ENCODE measurements around the gene SMDT1. TPM values are rescaled to one million over a fixed set of nuclear protein-coding genes. Genes with fewer than 3 reads are reported as not detected.
"Not testable (repeated sequence)": the region's sequence is repeated elsewhere in the genome, so short reads cannot be mapped to it uniquely, and the experiment has no call there.

The SMDT1 gene
- polyA plus RNA-seq, 3 donors = 41.8 to 182 (median 180) TPM

GRCh38 chr22:42114721-42115120 lies 35.2 kb downstream of the SMDT1 start:
- Mint-ChIP-seq H3K4me1 (peaks cover 1% of the 10 kb centered on the region), H3K27ac (no peak overlapping the region), H3K36me3 (peaks cover 3 to 6% of the 10 kb centered on the region in 2 donors), H3K9me3 (peaks cover 18 to 31% (median 26%) of the 10 kb centered on the region in 7 donors), H3K27me3 (ENCODE audit: low read depth in 3 of 3) (peaks cover 2 to 4% (median 4%) of the 10 kb centered on the region in 3 donors), H3K4me3 (no peak overlapping the region)
- no peak overlapping the region for H3K27ac ChIP-seq (ENCODE audit: low read depth in 1 of 2, low read length in 2 of 2)
- H3K4me2 ChIP-seq (replicated peaks; ENCODE audit: extremely low read depth, low read length, poor library complexity, severe bottlenecking) = no peak overlapping the region
- H3K79me2 ChIP-seq (ENCODE audit: insufficient read depth, low read length) = no peaks in the 10 kb centered on the region
- H3K9ac ChIP-seq (ENCODE audit: insufficient read depth, low read length, poor library complexity, severe bottlenecking) = no peak overlapping the region
- H3K4me1 ChIP-seq (ENCODE audit: control insufficient read depth in 1 of 2, insufficient read depth in 2 of 2, low read length in 2 of 2) = no peaks in the 10 kb centered on the region
- no peaks in the 10 kb centered on the region for H4K20me1 ChIP-seq (ENCODE audit: insufficient read depth, low read length)
- TF ChIP-seq, protein P1, sequence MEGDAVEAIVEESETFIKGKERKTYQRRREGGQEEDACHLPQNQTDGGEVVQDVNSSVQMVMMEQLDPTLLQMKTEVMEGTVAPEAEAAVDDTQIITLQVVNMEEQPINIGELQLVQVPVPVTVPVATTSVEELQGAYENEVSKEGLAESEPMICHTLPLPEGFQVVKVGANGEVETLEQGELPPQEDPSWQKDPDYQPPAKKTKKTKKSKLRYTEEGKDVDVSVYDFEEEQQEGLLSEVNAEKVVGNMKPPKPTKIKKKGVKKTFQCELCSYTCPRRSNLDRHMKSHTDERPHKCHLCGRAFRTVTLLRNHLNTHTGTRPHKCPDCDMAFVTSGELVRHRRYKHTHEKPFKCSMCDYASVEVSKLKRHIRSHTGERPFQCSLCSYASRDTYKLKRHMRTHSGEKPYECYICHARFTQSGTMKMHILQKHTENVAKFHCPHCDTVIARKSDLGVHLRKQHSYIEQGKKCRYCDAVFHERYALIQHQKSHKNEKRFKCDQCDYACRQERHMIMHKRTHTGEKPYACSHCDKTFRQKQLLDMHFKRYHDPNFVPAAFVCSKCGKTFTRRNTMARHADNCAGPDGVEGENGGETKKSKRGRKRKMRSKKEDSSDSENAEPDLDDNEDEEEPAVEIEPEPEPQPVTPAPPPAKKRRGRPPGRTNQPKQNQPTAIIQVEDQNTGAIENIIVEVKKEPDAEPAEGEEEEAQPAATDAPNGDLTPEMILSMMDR (IDR thresholded peaks at IDR 0.05) = peak; percentile 13
- no peaks in the 10 kb centered on the region for H3K36me3 ChIP-seq (replicated peaks in 1 of 2; ENCODE audit: control insufficient read depth in 1 of 2, insufficient read depth in 2 of 2, low read length in 2 of 2)
- DNase-seq = peak in 1 of 3 donors; percentile 7
- H3K4me3 ChIP-seq (replicated peaks in 1 of 3; ENCODE audit: low read depth in 2 of 3, low read length in 3 of 3) = peak overlapping the region in 1 of 3 experiments; percentile 3
- H2AFZ ChIP-seq (ENCODE audit: insufficient read depth, low read depth, low read length, poor library complexity, severe bottlenecking) = no peak overlapping the region
- no peaks in the 10 kb centered on the region for H3K27me3 ChIP-seq (ENCODE audit: control insufficient read depth in 2 of 2, insufficient read depth in 2 of 2, low read length in 2 of 2)
- H3K9me3 ChIP-seq (replicated peaks in 1 of 2; ENCODE audit: control insufficient read depth in 1 of 2, insufficient read depth in 1 of 2, low read length in 2 of 2) = peaks cover 21 to 26% of the 10 kb centered on the region in 2 donors
- intact Hi-C loops (cut with micrococcal nuclease) = no loop called here
- WGBS (ENCODE audit: insufficient coverage) = 100% methylated on average over 7 of the region's 7 CpGs

GRCh38 chr22:42115420-42115830 lies 35.9 kb downstream of the SMDT1 start:
- Histone ChIP-seq H3K4me3 (replicated peaks in 1 of 3; ENCODE audit: low read depth in 2 of 3, low read length in 3 of 3) (peak overlapping the region in 1 of 3 experiments; percentile 3), H3K9me3 (replicated peaks in 1 of 2; ENCODE audit: control insufficient read depth in 1 of 2, insufficient read depth in 1 of 2, low read length in 2 of 2) (peaks cover 21 to 26% of the 10 kb centered on the region in 2 donors)
- H4K20me1 ChIP-seq (ENCODE audit: insufficient read depth, low read length); H3K4me3 Mint-ChIP-seq; H3K27ac Mint-ChIP-seq; H3K79me2 ChIP-seq (ENCODE audit: insufficient read depth, low read length); H3K4me2 ChIP-seq (replicated peaks; ENCODE audit: extremely low read depth, low read length, poor library complexity, severe bottlenecking); H3K4me1 Mint-ChIP-seq; H3K4me1 ChIP-seq (ENCODE audit: control insufficient read depth in 1 of 2, insufficient read depth in 2 of 2, low read length in 2 of 2); H3K27me3 ChIP-seq (ENCODE audit: control insufficient read depth in 2 of 2, insufficient read depth in 2 of 2, low read length in 2 of 2); intact Hi-C loops (cut with micrococcal nuclease); H3K27ac ChIP-seq (ENCODE audit: low read depth in 1 of 2, low read length in 2 of 2); H3K9ac ChIP-seq (ENCODE audit: insufficient read depth, low read length, poor library complexity, severe bottlenecking); DNase-seq; H3K36me3 Mint-ChIP-seq; H3K36me3 ChIP-seq (replicated peaks in 1 of 2; ENCODE audit: control insufficient read depth in 1 of 2, insufficient read depth in 2 of 2, low read length in 2 of 2); H3K27me3 Mint-ChIP-seq (ENCODE audit: low read depth in 3 of 3); H2AFZ ChIP-seq (ENCODE audit: insufficient read depth, low read depth, low read length, poor library complexity, severe bottlenecking): not testable (repeated sequence)
- peaks cover 18 to 31% (median 26%) of the 10 kb centered on the region in 7 donors for H3K9me3 Mint-ChIP-seq
- WGBS (ENCODE audit: insufficient coverage) = 53% methylated on average over 4 of the region's 6 CpGs
